ENCODE measurements around the gene PILRA.
"Not testable (repeated sequence)": the region's sequence is repeated elsewhere in the genome, so short reads cannot be mapped to it uniquely, and the experiment has no call there.

Gene PILRA

GRCh38 chr7:100373261-100373831 is at the start of gene PILRA:
Gene PILRA, plus strand, starts transcription at chr7:100373487. Its CDS starts 170 bp downstream, at chr7:100373657.
- DNase-seq, result no peak

GRCh38 chr7:100324194-100324593 is 49.1 kb upstream of the PILRA start:
- DNase-seq, result not testable (repeated sequence)

- not testable (repeated sequence) for DNase-seq
Measured at GRCh38 chr7:100325671-100326070, 47.6 kb upstream of the PILRA start.

- not testable (repeated sequence) for DNase-seq
Measured at GRCh38 chr7:100326914-100327313, 46.4 kb upstream of the PILRA start.

- peak; percentile 93 for DNase-seq
Measured at GRCh38 chr7:100335566-100336466, 37.5 kb upstream of the PILRA start.

- not testable (repeated sequence) for DNase-seq
Measured at GRCh38 chr7:100338083-100338696, 35.1 kb upstream of the PILRA start.

GRCh38 chr7:100341286-100341685 is 32.0 kb upstream of the PILRA start:
- DNase-seq, result not testable (repeated sequence)

GRCh38 chr7:100342765-100343164 is 30.5 kb upstream of the PILRA start:
- DNase-seq, result no peak

- not testable (repeated sequence) for DNase-seq
Measured at GRCh38 chr7:100344124-100344559, 29.1 kb upstream of the PILRA start.

GRCh38 chr7:100344560-100345287 is 28.6 kb upstream of the PILRA start:
- DNase-seq, result peak; percentile 97

GRCh38 chr7:100345288-100345672 is 28.0 kb upstream of the PILRA start:
- peak; percentile 80 for DNase-seq

GRCh38 chr7:100346921-100347320 is 26.4 kb upstream of the PILRA start:
- DNase-seq, result no peak

- no peak for DNase-seq
Measured at GRCh38 chr7:100348805-100349204, 24.5 kb upstream of the PILRA start.

GRCh38 chr7:100349757-100350156 is 23.5 kb upstream of the PILRA start:
- DNase-seq, result no peak

GRCh38 chr7:100351657-100352058 is 21.6 kb upstream of the PILRA start:
- DNase-seq, result no peak

GRCh38 chr7:100352230-100352781 is 21.0 kb upstream of the PILRA start:
- DNase-seq, result not testable (repeated sequence)

- no peak for DNase-seq
Measured at GRCh38 chr7:100352984-100353684, 20.2 kb upstream of the PILRA start.

- peak; percentile 51 for DNase-seq
Measured at GRCh38 chr7:100353685-100354330, 19.5 kb upstream of the PILRA start.

- no peak for DNase-seq
Measured at GRCh38 chr7:100356416-100357068, 16.7 kb upstream of the PILRA start.

- no peak for DNase-seq
Measured at GRCh38 chr7:100357131-100357561, 16.1 kb upstream of the PILRA start.
